Esophagus squamous epithelium (tissue), 4 donors: ENCODE results near the gene DYNLRB2.

Experiments used
- POLR2A ChIP-seq, 4 donors: fragments of 450-650 bp; IDR thresholded peaks; one replicate each; pipeline ENCODE4 v1.6.1; 2017; ENCODE audit warnings: antibody characterized with exemption in 4 of 4, mild to moderate bottlenecking in 4 of 4, moderate library complexity in 3 of 4
- TF ChIP-seq, protein P1 (sequence below), 6 experiments: fragments of 450-650 bp in 4 of 6; fragments of 200-600 bp in 2 of 6; sonication (generic) in 2 of 6; IDR thresholded peaks; one replicate each; pipeline ENCODE4 v1.5.1; 2016 to 2019; ENCODE audit warnings: antibody characterized with exemption in 6 of 6, mild to moderate bottlenecking in 4 of 6, moderate library complexity in 4 of 6

DNA sequence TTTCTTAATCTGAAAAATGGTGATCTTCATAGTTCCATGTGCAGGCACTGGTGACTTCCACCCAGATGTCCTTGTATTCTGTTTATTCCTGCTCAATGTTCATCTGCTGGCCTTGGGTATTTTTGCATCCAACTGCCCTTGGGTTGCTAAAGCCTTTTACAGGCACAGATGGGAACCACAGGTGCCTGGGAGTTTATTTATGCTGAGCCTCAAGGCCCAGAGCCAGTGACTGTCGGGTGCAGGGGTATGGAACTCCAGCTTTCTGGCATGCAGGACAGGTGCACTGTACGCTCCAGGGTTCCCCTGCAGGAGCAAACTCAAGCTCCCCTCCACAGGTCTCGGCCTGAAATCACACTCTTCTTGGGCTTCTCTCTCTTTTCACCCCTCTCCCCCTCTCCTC is 22.3 kb downstream of the DYNLRB2 start:
- TF ChIP-seq, protein P1, sequence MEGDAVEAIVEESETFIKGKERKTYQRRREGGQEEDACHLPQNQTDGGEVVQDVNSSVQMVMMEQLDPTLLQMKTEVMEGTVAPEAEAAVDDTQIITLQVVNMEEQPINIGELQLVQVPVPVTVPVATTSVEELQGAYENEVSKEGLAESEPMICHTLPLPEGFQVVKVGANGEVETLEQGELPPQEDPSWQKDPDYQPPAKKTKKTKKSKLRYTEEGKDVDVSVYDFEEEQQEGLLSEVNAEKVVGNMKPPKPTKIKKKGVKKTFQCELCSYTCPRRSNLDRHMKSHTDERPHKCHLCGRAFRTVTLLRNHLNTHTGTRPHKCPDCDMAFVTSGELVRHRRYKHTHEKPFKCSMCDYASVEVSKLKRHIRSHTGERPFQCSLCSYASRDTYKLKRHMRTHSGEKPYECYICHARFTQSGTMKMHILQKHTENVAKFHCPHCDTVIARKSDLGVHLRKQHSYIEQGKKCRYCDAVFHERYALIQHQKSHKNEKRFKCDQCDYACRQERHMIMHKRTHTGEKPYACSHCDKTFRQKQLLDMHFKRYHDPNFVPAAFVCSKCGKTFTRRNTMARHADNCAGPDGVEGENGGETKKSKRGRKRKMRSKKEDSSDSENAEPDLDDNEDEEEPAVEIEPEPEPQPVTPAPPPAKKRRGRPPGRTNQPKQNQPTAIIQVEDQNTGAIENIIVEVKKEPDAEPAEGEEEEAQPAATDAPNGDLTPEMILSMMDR (IDR thresholded peaks at IDR 0.05), result no peak
- no peak for TF ChIP-seq POLR2A (IDR thresholded peaks at IDR 0.05)
